H9 (cell line): Measurements from ENCODE around the gene TNS2. TPM values are rescaled to one million over a fixed set of nuclear protein-coding genes. Genes with fewer than 3 reads are reported as not detected.

Experiments used
- DNase-seq: peaks from one replicate; pipeline ENCODE4 v3.0.0-alpha.2; 2017
- H2AFZ ChIP-seq: one replicate; pipeline ENCODE4 v1.6.1; 2013; ENCODE audit warnings: mild to moderate bottlenecking, low read length, control low read depth, moderate library complexity
- H2AK5ac ChIP-seq: 2 replicates; pipeline ENCODE4 v1.6.1; 2013; ENCODE audit warnings: low read length, control low read depth, mixed read lengths; ENCODE audit not compliant: insufficient read length
- H2BK120ac ChIP-seq: one replicate; pipeline ENCODE4 v1.6.1; 2013; ENCODE audit warnings: low read depth, mild to moderate bottlenecking, low read length, control low read depth, inconsistent platforms; ENCODE audit not compliant: poor library complexity, severe bottlenecking
- H2BK12ac ChIP-seq: 2 replicates; pipeline ENCODE4 v1.6.1; 2013; ENCODE audit warnings: low read length, control low read depth, mixed read lengths, low read depth; ENCODE audit not compliant: insufficient read length
- H2BK15ac ChIP-seq: 2 replicates; pipeline ENCODE4 v1.6.1; 2013; ENCODE audit warnings: low read depth, low read length, control low read depth
- H2BK20ac ChIP-seq: one replicate; pipeline ENCODE4 v1.6.1; 2013; ENCODE audit warnings: low read depth, mild to moderate bottlenecking, low read length, control low read depth, inconsistent platforms; ENCODE audit not compliant: poor library complexity, severe bottlenecking
- H2BK5ac ChIP-seq: 2 replicates; pipeline ENCODE4 v1.6.1; 2013; ENCODE audit warnings: low read length, control low read depth, mixed read lengths; ENCODE audit not compliant: insufficient read length
- H3K14ac ChIP-seq: 2 replicates; pipeline ENCODE4 v1.6.1; 2013; ENCODE audit warnings: low read length, control low read depth; ENCODE audit not compliant: insufficient read depth
- H3K18ac ChIP-seq: 2 replicates; pipeline ENCODE4 v1.6.1; 2013; ENCODE audit warnings: low read depth, mild to moderate bottlenecking, mixed read lengths, low read length, control low read depth; ENCODE audit not compliant: insufficient read length
- H3K23ac ChIP-seq: 2 replicates; pipeline ENCODE4 v1.6.1; 2013; ENCODE audit warnings: low read length, control low read depth, mixed read lengths, low read depth; ENCODE audit not compliant: insufficient read length
- H3K23me2 ChIP-seq: 2 replicates; pipeline ENCODE4 v1.6.1; 2013; ENCODE audit warnings: low read depth, mild to moderate bottlenecking, mixed read lengths, low read length, control low read depth; ENCODE audit not compliant: insufficient read length, poor library complexity, severe bottlenecking
- H3K27ac ChIP-seq: 2 replicates; pipeline ENCODE4 v1.5.1; 2013; ENCODE audit warnings: low read length, control low read depth, mixed read lengths, low read depth; ENCODE audit not compliant: insufficient read length
- H3K27me3 ChIP-seq: 2 replicates; pipeline ENCODE4 v1.6.1; 2013; ENCODE audit warnings: low read length, control low read depth, inconsistent platforms; ENCODE audit not compliant: insufficient read depth
- H3K4ac ChIP-seq: 2 replicates; pipeline ENCODE4 v1.6.1; 2013; ENCODE audit warnings: low read depth, mild to moderate bottlenecking, control low read depth, inconsistent platforms, low read length, moderate library complexity
- H3K4me1 ChIP-seq: 2 replicates; pipeline ENCODE4 v1.6.1; 2013; ENCODE audit warnings: low read length, control low read depth, inconsistent platforms; ENCODE audit not compliant: insufficient read depth
- H3K4me2 ChIP-seq: 2 replicates; pipeline ENCODE4 v1.6.1; 2013; ENCODE audit warnings: low read length, control low read depth, mixed read lengths; ENCODE audit not compliant: insufficient read length, insufficient read depth
- H3K56ac ChIP-seq: 2 replicates; pipeline ENCODE4 v1.6.1; 2013; ENCODE audit warnings: low read depth, mild to moderate bottlenecking, mixed read lengths, low read length, control low read depth; ENCODE audit not compliant: insufficient read length
- H3K79me1 ChIP-seq: 2 replicates; pipeline ENCODE4 v1.6.1; 2013; ENCODE audit warnings: low read depth, mild to moderate bottlenecking, moderate library complexity, low read length, control low read depth, inconsistent platforms; ENCODE audit not compliant: insufficient read depth, poor library complexity, severe bottlenecking
- H3K79me2 ChIP-seq: 2 replicates; pipeline ENCODE4 v1.6.1; 2013; ENCODE audit warnings: low read length, control low read depth, inconsistent platforms; ENCODE audit not compliant: insufficient read depth
- H3K9ac ChIP-seq: 2 replicates; pipeline ENCODE4 v1.6.1; 2013; ENCODE audit warnings: low read length, control low read depth, mixed read lengths; ENCODE audit not compliant: insufficient read length; ENCODE audit errors: extremely low read depth
- H3K9me3 ChIP-seq: one replicate; pipeline ENCODE4 v1.6.1; 2013; ENCODE audit warnings: low read depth, low read length, inconsistent platforms; ENCODE audit not compliant: control insufficient read depth
- H3T11ph ChIP-seq: one replicate; pipeline ENCODE4 v1.6.1; 2013; ENCODE audit warnings: mild to moderate bottlenecking, low read length, control low read depth, inconsistent platforms
- H4K20me1 ChIP-seq: one replicate; pipeline ENCODE4 v1.6.1; 2013; ENCODE audit not compliant: control insufficient read depth, insufficient read length, insufficient read depth
- H4K5ac ChIP-seq: 2 replicates; pipeline ENCODE4 v1.6.1; 2013; ENCODE audit warnings: low read depth, mild to moderate bottlenecking, mixed read lengths, low read length, control low read depth; ENCODE audit not compliant: insufficient read length
- H4K8ac ChIP-seq: replicated peaks from 2 replicates; pipeline ENCODE4 v1.6.1; 2013; ENCODE audit warnings: low read length, control low read depth, mixed read lengths, low read depth; ENCODE audit not compliant: insufficient read length
- H4K91ac ChIP-seq: 2 replicates; pipeline ENCODE4 v1.6.1; 2013; ENCODE audit warnings: low read depth, mild to moderate bottlenecking, moderate library complexity, mixed read lengths, low read length, control low read depth; ENCODE audit not compliant: insufficient read length
- H3K27ac Mint-ChIP-seq, 3 experiments: 2 replicates in 2 of 3; 3 replicates in 1 of 3; pipeline ENCODE4 v1.8.0; 2020 to 2021; ENCODE audit warnings: mixed read lengths in 3 of 3, mild to moderate bottlenecking in 1 of 3, moderate library complexity in 1 of 3
- H3K27me3 Mint-ChIP-seq: 2 replicates; pipeline ENCODE4 v1.8.0; 2021; ENCODE audit warnings: low read depth, mild to moderate bottlenecking, moderate library complexity, mixed read lengths
- H3K36me3 Mint-ChIP-seq, 3 experiments: 2 replicates in 2 of 3; 3 replicates in 1 of 3; pipeline ENCODE4 v1.8.0; 2020 to 2021; ENCODE audit warnings: low read depth in 3 of 3, mixed read lengths in 3 of 3; ENCODE audit not compliant: insufficient read depth in 1 of 3
- H3K4me1 Mint-ChIP-seq, 2 experiments: 2 replicates each; pipeline ENCODE4 v1.8.0; 2020; ENCODE audit warnings: mixed read lengths in 2 of 2
- H3K4me3 Mint-ChIP-seq, 2 experiments: 2 replicates in 1 of 2; 3 replicates in 1 of 2; pipeline ENCODE4 v1.8.0; 2020 to 2021; ENCODE audit warnings: mild to moderate bottlenecking in 2 of 2, mixed read lengths in 2 of 2, moderate library complexity in 1 of 2
- H3K9me3 Mint-ChIP-seq, 2 experiments: 2 replicates in 1 of 2; 3 replicates in 1 of 2; pipeline ENCODE4 v1.8.0; 2020; ENCODE audit warnings: mild to moderate bottlenecking in 2 of 2, mixed read lengths in 2 of 2, moderate library complexity in 1 of 2
- CTCF ChIP-seq: fragments of 200-600 bp; sonication (generic); conservative IDR thresholded peaks from 3 replicates; pipeline ENCODE4 v1.8.0; 2021; ENCODE audit warnings: antibody characterized with exemption, mild to moderate bottlenecking
- WGBS: extraction: QIAGEN DNeasy Blood & Tissue Kit; methylation state at CpG from one replicate; pipeline ENCODE4 v1.1.7; 2013; ENCODE audit warnings: missing lambda C conversion rate, low lambda C conversion rate, mixed read lengths; ENCODE audit not compliant: insufficient read length; ENCODE audit errors: extremely low coverage; 5-methylcytosine and 5-hydroxymethylcytosine counted together
- total RNA-seq: library from RNA; stranded (reverse); gene quantifications from 2 replicates; pipeline ENCODE4 v1.2.1, GENCODE V29; 2021

Gene TNS2
- total RNA-seq, 1 experiment from 2014 or later = 4.5 TPM

GRCh38 chr12:53082637-53083175, 32.8 kb downstream of the TNS2 start:
- no peak overlapping the region for H3K4me2 ChIP-seq
- no peak overlapping the region for H2BK12ac ChIP-seq
- no peak overlapping the region for H2BK20ac ChIP-seq
- no peak overlapping the region for H4K91ac ChIP-seq
- H3K27me3 ChIP-seq = no peaks in the 10 kb centered on the region
- DNase-seq = no peak
- Mint-ChIP-seq H3K9me3 (peaks cover 0 to 2% of the 10 kb centered on the region in 2 experiments; a peak in 1 of 5 replicates), H3K36me3 (no peaks in the 10 kb centered on the region; a peak in 1 of 7 replicates), H3K27me3 (peaks cover 65% of the 10 kb centered on the region), H3K4me3 (no peak overlapping the region), H3K27ac (no peak overlapping the region), H3K4me1 (peaks cover 9 to 13% of the 10 kb centered on the region in 2 experiments)
- H3K4me1 ChIP-seq = peaks cover 2% of the 10 kb centered on the region; the same call in 1 of the 2 replicates
- H4K20me1 ChIP-seq = no peaks in the 10 kb centered on the region
- no peak overlapping the region for H3K18ac ChIP-seq
- no peak overlapping the region for H3K9ac ChIP-seq
- WGBS = no CpG with 5 or more reads among the region's 2 CpGs
- H3K79me2 ChIP-seq = no peaks in the 10 kb centered on the region
- H3K79me1 ChIP-seq = no peaks in the 10 kb centered on the region
- H2BK15ac ChIP-seq = no peak overlapping the region
- no peaks in the 10 kb centered on the region for H3K9me3 ChIP-seq
- no peak for TF ChIP-seq CTCF
- no peak overlapping the region for H2AK5ac ChIP-seq
- no peak overlapping the region for H4K5ac ChIP-seq
- no peak overlapping the region for H2BK120ac ChIP-seq
- H3K14ac ChIP-seq = no peak overlapping the region
- H3K23ac ChIP-seq = no peak overlapping the region
- H4K8ac ChIP-seq = no peak overlapping the region
- no peak overlapping the region for H2AFZ ChIP-seq
- no peak overlapping the region for H2BK5ac ChIP-seq
- no peak overlapping the region for H3K27ac ChIP-seq
- H3T11ph ChIP-seq = no peak overlapping the region
- H3K4ac ChIP-seq = no peak overlapping the region
- no peaks in the 10 kb centered on the region for H3K23me2 ChIP-seq
- H3K56ac ChIP-seq = no peak overlapping the region
